NCI-H345 (cell line): ENCODE data around the gene EIF3I.
A peak's percentile ranks its signal among the peaks of the same experiment; 100 is the strongest.

Experiments
- DNase-seq: peaks from one replicate; lab custom pipeline; 2025; lab: John Stamatoyannopoulos, UW

EIF3I gene

GRCh38 chr1:32198237-32199042 lies 23.8 kb upstream of the EIF3I start:
- no peak for DNase-seq

GRCh38 chr1:32199043-32199716 lies 23.0 kb upstream of the EIF3I start:
- DNase-seq: no peak

- DNase-seq: peak; percentile 45
Observed at GRCh38 chr1:32199717-32200072, 22.5 kb upstream of the EIF3I start.

- peak; percentile 62 for DNase-seq
Observed at GRCh38 chr1:32200226-32201010, 21.8 kb upstream of the EIF3I start, which contains the start of gene CCDC28B. Gene CCDC28B (plus strand): TSS chr1:32200595. CDS start chr1:32201936, 1,341 bp downstream.

GRCh38 chr1:32201011-32201855 lies 21.0 kb upstream of the EIF3I start:
- DNase-seq: no peak

- DNase-seq: no peak
Observed at GRCh38 chr1:32204943-32205361, 17.3 kb upstream of the EIF3I start.

GRCh38 chr1:32205401-32206370 lies 16.5 kb upstream of the EIF3I start, which contains the start of gene IQCC:
Gene IQCC (plus strand): TSS chr1:32205671. CDS start chr1:32205682, 11 bp downstream.
- DNase-seq: peak; percentile 96

GRCh38 chr1:32208469-32208868 lies 13.7 kb upstream of the EIF3I start:
- DNase-seq: no peak

- peak; percentile 90 for DNase-seq
Observed at GRCh38 chr1:32208891-32209328, 13.3 kb upstream of the EIF3I start, which contains the start of gene DCDC2B. Gene DCDC2B (plus strand): TSS chr1:32209089. CDS start chr1:32209094, 5 bp downstream.

GRCh38 chr1:32215629-32216480 lies 6.4 kb upstream of the EIF3I start:
- DNase-seq: peak; percentile 43

GRCh38 chr1:32216566-32216965 lies 5.6 kb upstream of the EIF3I start:
- DNase-seq: no peak

GRCh38 chr1:32219022-32219421 lies 3.2 kb upstream of the EIF3I start:
- DNase-seq: no peak

GRCh38 chr1:32220746-32221580 lies 1.2 kb upstream of the EIF3I start:
- DNase-seq: no peak

GRCh38 chr1:32221581-32221979 lies 627 bp upstream of the EIF3I start:
- no peak for DNase-seq

- DNase-seq: no peak
Observed at GRCh38 chr1:32223683-32224082, 1.5 kb downstream of the EIF3I start.

GRCh38 chr1:32224285-32224684 lies 2.1 kb downstream of the EIF3I start:
- no peak for DNase-seq

GRCh38 chr1:32228771-32229170 lies 6.6 kb downstream of the EIF3I start:
- no peak for DNase-seq

GRCh38 chr1:32231843-32232432 lies 9.7 kb downstream of the EIF3I start:
- DNase-seq: no peak
